Lung microvascular endothelial cell (primary cell): ENCODE measurements around the gene INSM2. TPM values are rescaled to one million over a fixed set of nuclear protein-coding genes. Genes with fewer than 3 reads are reported as not detected.

ENCODE experiments used
- DNase-seq, 2 donors: peaks; one replicate each; pipeline versions ENCODE4 v3.0.0 to v3.0.0-alpha.2; 2010; ENCODE audit warnings: low read depth in 2 of 2
- total RNA-seq: library from RNA; depleted of rRNA; stranded (reverse); fragments of >200 nt; gene quantifications from 2 replicates; pipeline ENCODE4 v1.2.1, GENCODE V29; 2014

INSM2 gene
- total RNA-seq, 1 donor from 2014 or later: not detected

- DNase-seq: no peak
These were observed 9.0 kb downstream of the INSM2 start for GRCh38 chr14:35543006-35543405.

GRCh38 chr14:35549551-35549950 lies 15.6 kb downstream of the INSM2 start:
- DNase-seq: no peak

GRCh38 chr14:35551081-35551480 lies 17.1 kb downstream of the INSM2 start:
- no peak for DNase-seq

DNA sequence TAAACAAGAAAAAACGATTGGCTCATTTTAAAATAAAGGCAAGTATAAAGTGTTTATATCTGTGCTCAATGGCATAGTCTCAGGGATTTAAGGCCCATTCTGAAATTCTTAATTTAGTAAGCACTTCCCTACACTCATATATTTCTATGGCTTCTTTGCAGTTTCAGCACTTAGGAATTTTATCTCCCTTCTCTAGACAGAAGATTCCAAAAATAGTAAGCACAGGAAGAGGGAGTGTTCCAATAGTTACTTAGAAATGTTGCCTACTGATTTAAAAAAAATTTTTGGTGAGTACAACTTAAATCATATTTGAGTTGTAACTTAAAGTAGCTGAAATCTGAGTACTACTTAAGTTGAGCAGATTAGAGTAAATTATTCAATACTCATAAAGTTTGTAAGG lies 19.8 kb downstream of the INSM2 start:
- DNase-seq: peak in 1 of 2 donors; percentile 33

- no peak for DNase-seq
These were observed 22.6 kb downstream of the INSM2 start for GRCh38 chr14:35556548-35556947.

GRCh38 chr14:35557221-35557747 lies 23.3 kb downstream of the INSM2 start:
- no peak for DNase-seq

GRCh38 chr14:35558680-35559079 lies 24.7 kb downstream of the INSM2 start:
- no peak for DNase-seq

DNA sequence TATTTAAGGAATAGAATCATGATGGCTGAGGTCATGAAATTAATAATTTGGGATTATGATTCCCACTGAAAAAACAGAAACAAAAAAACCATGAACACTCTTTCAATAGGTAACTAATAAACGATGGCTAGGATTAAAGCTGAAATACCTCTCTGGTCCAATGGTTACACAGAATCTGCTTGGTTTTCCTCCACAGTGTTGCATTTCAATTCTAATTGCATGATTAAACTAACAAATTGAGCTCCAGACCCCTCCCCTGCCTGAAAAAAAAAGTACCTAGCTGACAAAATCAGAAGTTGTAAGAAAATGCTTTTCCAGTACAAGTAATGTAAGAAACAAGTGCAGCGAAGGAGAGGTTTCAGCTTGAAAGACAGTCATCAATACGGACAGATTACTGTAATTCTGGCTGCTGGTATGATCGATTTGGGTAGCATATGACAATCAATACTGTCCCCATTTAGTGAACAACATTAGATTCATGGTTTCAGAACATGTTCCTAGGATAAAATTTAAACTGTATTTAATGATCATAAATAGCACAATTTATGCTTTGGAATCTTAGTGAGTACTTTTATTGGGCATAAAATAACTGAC lies 32.0 kb downstream of the INSM2 start:
- no peak for DNase-seq

GRCh38 chr14:35571598-35571997 lies 37.6 kb downstream of the INSM2 start:
- no peak for DNase-seq

GRCh38 chr14:35573911-35574310 lies 39.9 kb downstream of the INSM2 start:
- DNase-seq: no peak

GRCh38 chr14:35576260-35576659 lies 42.3 kb downstream of the INSM2 start:
- peak; percentile 1 to 39 for DNase-seq

GRCh38 chr14:35576856-35577255 lies 42.9 kb downstream of the INSM2 start:
- no peak for DNase-seq

- no peak for DNase-seq
These were observed 44.2 kb downstream of the INSM2 start for GRCh38 chr14:35578135-35578534.

DNA sequence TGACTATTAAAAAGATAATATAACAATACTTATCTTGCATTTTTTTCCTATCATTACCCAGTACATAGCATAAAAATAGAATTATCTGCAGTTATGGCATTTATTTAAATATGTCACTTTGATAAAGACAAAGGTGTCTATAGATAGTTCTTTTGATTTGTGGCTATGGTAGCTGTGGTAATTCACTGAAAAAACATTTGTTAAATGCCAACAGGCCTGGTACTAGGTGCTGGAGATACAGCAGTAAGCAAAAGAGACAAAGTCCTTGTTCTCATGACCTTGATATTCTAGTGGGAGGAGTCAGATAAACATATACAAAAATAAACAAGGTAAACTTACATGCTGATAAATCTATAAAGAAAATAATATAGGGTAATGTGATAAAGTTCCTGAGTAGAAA lies 44.7 kb downstream of the INSM2 start:
- no peak for DNase-seq

Other genes starting within 250 kb of the INSM2 start
- 191 and 290 TPM in 2 replicates for gene PSMA6, start 241.8 kb upstream of the INSM2 start, total RNA-seq
- gene NFKBIA, start 129.4 kb upstream of the INSM2 start, total RNA-seq: 90.4 and 177 TPM in 2 replicates